ENCODE results near the gene GP1BB.

GP1BB gene

DNA sequence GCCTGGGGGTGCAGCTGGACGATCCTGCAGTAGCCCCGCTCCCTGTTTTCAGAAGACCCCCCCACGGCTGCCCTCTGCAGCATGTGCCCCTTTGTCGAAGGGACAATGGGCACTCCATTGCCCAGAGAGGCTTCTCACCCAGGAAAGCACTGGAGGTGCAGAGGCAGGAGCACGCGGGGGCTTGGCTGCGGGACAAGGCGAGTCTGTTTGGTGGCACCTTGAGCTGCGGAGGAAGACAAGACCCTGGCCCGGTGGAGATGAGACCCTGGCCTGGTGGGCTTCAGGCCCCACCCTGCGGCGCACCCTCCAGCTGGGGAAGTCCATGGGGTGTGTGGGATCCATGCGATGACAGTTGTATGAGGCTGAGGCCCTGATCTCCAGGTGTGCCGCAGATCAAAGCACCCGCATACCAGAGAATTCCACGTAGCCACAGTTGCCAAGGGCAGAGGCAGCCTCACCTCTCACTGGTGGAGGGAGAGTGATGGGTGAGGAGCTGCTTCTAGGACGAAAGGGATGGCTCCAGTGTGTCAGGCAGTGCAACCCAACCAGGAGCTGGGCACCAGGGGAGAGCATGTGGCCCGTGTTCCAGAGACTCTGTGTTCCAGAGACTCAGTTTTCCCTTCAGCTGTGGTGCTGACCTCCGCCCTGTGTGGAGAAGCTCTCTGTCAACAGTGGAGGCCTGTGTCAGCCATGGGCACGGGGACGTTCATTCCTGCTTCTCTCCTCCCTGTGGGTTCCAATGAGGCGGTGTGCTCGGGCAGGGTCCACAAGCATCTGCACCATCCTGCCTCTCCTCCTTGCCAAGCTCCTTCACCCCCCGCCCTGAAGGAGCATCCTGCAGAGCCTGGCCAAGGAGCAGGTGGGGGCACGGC, 47.2 kb downstream of the GP1BB start:
- DNase-seq = no peak
- Histone ChIP-seq H3K9ac (ENCODE audit: low read length) (no peak overlapping the region), H3K9me2 (replicated peaks; ENCODE audit: insufficient read depth, low read length) (no peaks in the 10 kb centered on the region), H3K4me2 (ENCODE audit: low read depth, low read length) (no peak overlapping the region), H3K36me3 (replicated peaks; ENCODE audit: insufficient read depth, low read length) (no peaks in the 10 kb centered on the region), H3K4me3 (ENCODE audit: low read length) (no peak overlapping the region), H2AFZ (ENCODE audit: low read length) (no peak overlapping the region), H3F3A (ENCODE audit: insufficient read depth, low read length) (no peaks in the 10 kb centered on the region), H3K27me3 (replicated peaks; ENCODE audit: insufficient read depth, low read length) (peaks cover 90% of the 10 kb centered on the region), H3K79me2 (ENCODE audit: low read length) (no peaks in the 10 kb centered on the region), H3K4me1 (ENCODE audit: low read length) (no peaks in the 10 kb centered on the region), H4K20me1 (ENCODE audit: insufficient read depth, low read length) (no peaks in the 10 kb centered on the region), H3K9me3 (replicated peaks; ENCODE audit: insufficient read depth, low read length) (no peaks in the 10 kb centered on the region), H3K27ac (ENCODE audit: low read length) (no peak overlapping the region)
- TF ChIP-seq EZH2phosphoT487 (IDR thresholded peaks at IDR 0.05; ENCODE audit: low read length) = no peak
- TF ChIP-seq, protein P1, sequence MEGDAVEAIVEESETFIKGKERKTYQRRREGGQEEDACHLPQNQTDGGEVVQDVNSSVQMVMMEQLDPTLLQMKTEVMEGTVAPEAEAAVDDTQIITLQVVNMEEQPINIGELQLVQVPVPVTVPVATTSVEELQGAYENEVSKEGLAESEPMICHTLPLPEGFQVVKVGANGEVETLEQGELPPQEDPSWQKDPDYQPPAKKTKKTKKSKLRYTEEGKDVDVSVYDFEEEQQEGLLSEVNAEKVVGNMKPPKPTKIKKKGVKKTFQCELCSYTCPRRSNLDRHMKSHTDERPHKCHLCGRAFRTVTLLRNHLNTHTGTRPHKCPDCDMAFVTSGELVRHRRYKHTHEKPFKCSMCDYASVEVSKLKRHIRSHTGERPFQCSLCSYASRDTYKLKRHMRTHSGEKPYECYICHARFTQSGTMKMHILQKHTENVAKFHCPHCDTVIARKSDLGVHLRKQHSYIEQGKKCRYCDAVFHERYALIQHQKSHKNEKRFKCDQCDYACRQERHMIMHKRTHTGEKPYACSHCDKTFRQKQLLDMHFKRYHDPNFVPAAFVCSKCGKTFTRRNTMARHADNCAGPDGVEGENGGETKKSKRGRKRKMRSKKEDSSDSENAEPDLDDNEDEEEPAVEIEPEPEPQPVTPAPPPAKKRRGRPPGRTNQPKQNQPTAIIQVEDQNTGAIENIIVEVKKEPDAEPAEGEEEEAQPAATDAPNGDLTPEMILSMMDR (IDR thresholded peaks at IDR 0.05; ENCODE audit: low read length) = no peak
- no peak for TF ChIP-seq EZH2 (optimal IDR thresholded peaks at IDR 0.05; ENCODE audit: low read depth, low read length)

DNA sequence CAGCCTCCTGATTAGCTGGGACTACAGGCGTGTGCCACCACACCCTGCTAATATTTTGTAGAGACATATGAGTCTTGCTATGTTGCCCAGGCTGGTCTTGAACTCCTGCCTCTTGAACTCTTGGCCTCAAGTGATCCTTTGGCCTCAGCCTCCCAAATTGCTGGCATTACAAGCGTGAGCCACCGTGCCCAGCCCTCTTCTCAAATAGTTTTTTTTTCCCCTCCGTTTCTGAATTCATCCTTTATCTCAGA, 49.0 kb downstream of the GP1BB start:
- Histone ChIP-seq H3F3A (ENCODE audit: insufficient read depth, low read length) (no peaks in the 10 kb centered on the region), H3K27me3 (replicated peaks; ENCODE audit: insufficient read depth, low read length) (peaks cover 83% of the 10 kb centered on the region), H3K27ac (ENCODE audit: low read length) (no peak overlapping the region), H3K36me3 (replicated peaks; ENCODE audit: insufficient read depth, low read length) (no peaks in the 10 kb centered on the region), H2AFZ (ENCODE audit: low read length) (no peak overlapping the region), H3K4me2 (ENCODE audit: low read depth, low read length) (no peak overlapping the region), H4K20me1 (ENCODE audit: insufficient read depth, low read length) (no peaks in the 10 kb centered on the region), H3K9me3 (replicated peaks; ENCODE audit: insufficient read depth, low read length) (no peaks in the 10 kb centered on the region), H3K4me1 (ENCODE audit: low read length) (no peaks in the 10 kb centered on the region), H3K4me3 (ENCODE audit: low read length) (no peak overlapping the region), H3K9me2 (replicated peaks; ENCODE audit: insufficient read depth, low read length) (no peaks in the 10 kb centered on the region), H3K9ac (ENCODE audit: low read length) (no peak overlapping the region), H3K79me2 (ENCODE audit: low read length) (no peaks in the 10 kb centered on the region)
- DNase-seq = no peak
- TF ChIP-seq, protein P1 (IDR thresholded peaks at IDR 0.05; ENCODE audit: low read length) = no peak
- no peak for TF ChIP-seq EZH2phosphoT487 (IDR thresholded peaks at IDR 0.05; ENCODE audit: low read length)
- no peak for TF ChIP-seq EZH2 (optimal IDR thresholded peaks at IDR 0.05; ENCODE audit: low read depth, low read length)

DNA sequence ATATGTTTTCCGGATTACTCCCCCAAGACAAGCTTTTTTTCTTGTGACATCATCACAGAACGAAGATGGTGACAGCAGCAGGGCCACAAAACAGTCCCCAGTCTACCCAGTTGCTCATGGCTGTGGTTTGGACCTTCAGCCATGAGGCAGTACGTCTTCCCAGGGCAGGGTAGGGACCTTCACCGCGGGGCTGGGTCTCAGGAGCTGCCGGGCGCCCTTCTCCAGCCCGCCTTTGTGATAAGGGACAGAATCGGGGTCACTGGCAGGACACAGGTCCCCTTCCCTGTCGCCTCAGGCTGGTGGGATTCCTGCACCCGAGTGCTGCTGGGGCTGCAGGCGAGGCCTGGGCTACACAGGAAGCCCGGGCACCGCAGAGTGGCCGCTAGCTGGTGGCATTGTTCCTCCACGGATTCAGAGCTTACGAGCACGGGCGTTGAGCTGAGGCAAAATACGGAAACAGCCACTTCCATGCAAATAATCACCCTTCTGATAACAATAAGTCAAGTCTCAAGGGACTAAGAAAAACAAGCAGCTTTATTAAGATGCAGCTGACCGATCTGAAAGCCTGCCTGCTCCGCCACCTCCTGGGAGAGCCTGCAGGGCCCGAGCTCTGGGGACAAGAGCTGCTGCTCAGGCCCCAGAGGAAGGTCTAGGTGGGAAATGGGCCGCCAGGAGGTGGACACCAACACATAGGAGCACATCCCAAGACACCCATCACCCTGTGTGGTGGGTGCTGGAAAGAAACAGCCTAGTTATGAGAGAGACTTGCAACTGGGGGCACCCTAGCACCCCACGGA, 49.5 kb downstream of the GP1BB start:
- no peak overlapping the region for H3K9ac ChIP-seq (ENCODE audit: low read length)
- H3K4me3 ChIP-seq (ENCODE audit: low read length) = no peak overlapping the region
- H3K79me2 ChIP-seq (ENCODE audit: low read length) = no peaks in the 10 kb centered on the region
- H3K9me2 ChIP-seq (replicated peaks; ENCODE audit: insufficient read depth, low read length) = no peaks in the 10 kb centered on the region
- H3K4me1 ChIP-seq (ENCODE audit: low read length) = no peaks in the 10 kb centered on the region
- H3K27ac ChIP-seq (ENCODE audit: low read length) = no peak overlapping the region
- DNase-seq = no peak
- no peaks in the 10 kb centered on the region for H3K9me3 ChIP-seq (replicated peaks; ENCODE audit: insufficient read depth, low read length)
- no peaks in the 10 kb centered on the region for H3F3A ChIP-seq (ENCODE audit: insufficient read depth, low read length)
- H4K20me1 ChIP-seq (ENCODE audit: insufficient read depth, low read length) = no peaks in the 10 kb centered on the region
- H2AFZ ChIP-seq (ENCODE audit: low read length) = no peak overlapping the region
- no peak overlapping the region for H3K4me2 ChIP-seq (ENCODE audit: low read depth, low read length)
- TF ChIP-seq EZH2phosphoT487 (IDR thresholded peaks at IDR 0.05; ENCODE audit: low read length) (no peak), EZH2 (optimal IDR thresholded peaks at IDR 0.05; ENCODE audit: low read depth, low read length) (no peak)
- TF ChIP-seq, protein P1 (IDR thresholded peaks at IDR 0.05; ENCODE audit: low read length) = no peak
- no peaks in the 10 kb centered on the region for H3K36me3 ChIP-seq (replicated peaks; ENCODE audit: insufficient read depth, low read length)
- peaks cover 78% of the 10 kb centered on the region for H3K27me3 ChIP-seq (replicated peaks; ENCODE audit: insufficient read depth, low read length)
